NCI-H2196 (cell line): ENCODE results near the gene SPDEF.

Source experiments
- DNase-seq: peaks from one replicate; lab custom pipeline; 2025; ENCODE audit not compliant: unreplicated experiment; lab: John Stamatoyannopoulos, UW

Gene SPDEF

GRCh38 chr6:34564181-34564580, 8.1 kb upstream of the SPDEF start:
- DNase-seq = no peak

- no peak for DNase-seq
Observed at GRCh38 chr6:34563513-34563870, 7.4 kb upstream of the SPDEF start.

GRCh38 chr6:34562861-34563512, 6.9 kb upstream of the SPDEF start:
- no peak for DNase-seq

- DNase-seq = no peak
Observed at GRCh38 chr6:34562350-34562749, 6.2 kb upstream of the SPDEF start.

GRCh38 chr6:34561227-34561530, 5.0 kb upstream of the SPDEF start:
- DNase-seq = no peak

- DNase-seq = peak; percentile 73
Observed at GRCh38 chr6:34560366-34561226, 4.5 kb upstream of the SPDEF start.

- no peak for DNase-seq
Observed at GRCh38 chr6:34559651-34560365, 3.7 kb upstream of the SPDEF start.

GRCh38 chr6:34558172-34558714, 2.1 kb upstream of the SPDEF start:
- no peak for DNase-seq

- no peak for DNase-seq
Observed at GRCh38 chr6:34557228-34557627, 1.1 kb upstream of the SPDEF start.

GRCh38 chr6:34556493-34556892, 364 bp upstream of the SPDEF start:
- no peak for DNase-seq

GRCh38 chr6:34555328-34555727, 801 bp downstream of the SPDEF start:
- no peak for DNase-seq

GRCh38 chr6:34555007-34555322, 1.2 kb downstream of the SPDEF start:
- no peak for DNase-seq

GRCh38 chr6:34554291-34555006, 1.7 kb downstream of the SPDEF start:
- DNase-seq = no peak

- DNase-seq = no peak
Observed at GRCh38 chr6:34553750-34554149, 2.4 kb downstream of the SPDEF start.

- DNase-seq = no peak
Observed at GRCh38 chr6:34553146-34553545, 3.0 kb downstream of the SPDEF start.

- no peak for DNase-seq
Observed at GRCh38 chr6:34552620-34553019, 3.5 kb downstream of the SPDEF start.

GRCh38 chr6:34551720-34552119, 4.4 kb downstream of the SPDEF start:
- no peak for DNase-seq

GRCh38 chr6:34549804-34550202, 6.3 kb downstream of the SPDEF start:
- DNase-seq = no peak

GRCh38 chr6:34549026-34549803, 6.9 kb downstream of the SPDEF start:
- DNase-seq = no peak
